Endodermal cell (in vitro differentiated cells): Measurements from ENCODE around the gene MLKL. TPM values are rescaled to one million over a fixed set of nuclear protein-coding genes. Genes with fewer than 3 reads are reported as not detected.

Experiments
- DNase-seq: peaks from one replicate; pipeline ENCODE4 v3.0.0-alpha.2; 2017
- H3K27ac ChIP-seq: 2 replicates; pipeline ENCODE4 v1.5.1; 2013; ENCODE audit warnings: mild to moderate bottlenecking, low read depth, low read length, moderate library complexity
- H3K27me3 ChIP-seq: 2 replicates; pipeline ENCODE4 v1.6.1; 2013; ENCODE audit warnings: mild to moderate bottlenecking, low read length, moderate library complexity; ENCODE audit not compliant: insufficient read depth, control insufficient read depth, poor library complexity, severe bottlenecking
- H3K36me3 ChIP-seq: 2 replicates; pipeline ENCODE4 v1.7.0; 2013; ENCODE audit warnings: mild to moderate bottlenecking, low read length, moderate library complexity; ENCODE audit not compliant: control insufficient read depth, insufficient read depth
- H3K4me1 ChIP-seq: one replicate; pipeline ENCODE4 v1.7.0; 2013; ENCODE audit warnings: low read length; ENCODE audit not compliant: control insufficient read depth, insufficient read depth
- H3K4me3 ChIP-seq: 2 replicates; pipeline ENCODE4 v1.5.1; 2013; ENCODE audit warnings: mild to moderate bottlenecking, low read length, moderate library complexity
- H3K9ac ChIP-seq: 2 replicates; pipeline ENCODE4 v1.6.1; 2013; ENCODE audit warnings: mild to moderate bottlenecking, low read length, moderate library complexity; ENCODE audit not compliant: poor library complexity, severe bottlenecking; ENCODE audit errors: extremely low read depth
- H3K9me3 ChIP-seq: 2 replicates; pipeline ENCODE4 v1.6.1; 2013; ENCODE audit warnings: mild to moderate bottlenecking, low read length, moderate library complexity; ENCODE audit not compliant: control insufficient read depth
- H3K27ac Mint-ChIP-seq: 2 replicates; pipeline ENCODE4 v1.8.0; 2020; ENCODE audit warnings: mixed read lengths
- H3K27me3 Mint-ChIP-seq: 2 replicates; pipeline ENCODE4 v1.8.0; 2021; ENCODE audit warnings: mild to moderate bottlenecking, mixed read lengths; ENCODE audit not compliant: insufficient read depth
- H3K36me3 Mint-ChIP-seq: 2 replicates; pipeline ENCODE4 v1.8.0; 2020; ENCODE audit warnings: low read depth, mixed read lengths
- H3K4me1 Mint-ChIP-seq: 2 replicates; pipeline ENCODE4 v1.8.0; 2020; ENCODE audit warnings: mixed read lengths
- H3K4me3 Mint-ChIP-seq: 2 replicates; pipeline ENCODE4 v1.8.0; 2020; ENCODE audit warnings: mild to moderate bottlenecking, moderate library complexity, mixed read lengths
- H3K9me3 Mint-ChIP-seq: 2 replicates; pipeline ENCODE4 v1.8.0; 2020; ENCODE audit warnings: mild to moderate bottlenecking, mixed read lengths
- WGBS, 2 experiments: methylation state at CpG; one replicate each; pipeline versions ENCODE4 v1.1.5 to v1.1.7; 2013; ENCODE audit warnings: missing lambda C conversion rate in 2 of 2, mixed read lengths in 1 of 2; ENCODE audit not compliant: insufficient coverage in 1 of 2, insufficient read length in 1 of 2; 5-methylcytosine and 5-hydroxymethylcytosine counted together
- total RNA-seq, 2 donors: library from RNA; stranded (reverse); fragmentation: NEBNext Ultra II Directional in 1 of 2; extraction: Animal tissue kit (Norgen Biotek cat#: 25700) in 1 of 2; gene quantifications; 2 replicates in 1 of 2; 3 replicates in 1 of 2; pipeline ENCODE4 v1.2.1, GENCODE V29; 2021
- TF ChIP-seq, protein P1 (sequence below): fragments of 200-600 bp; sonication (generic); conservative IDR thresholded peaks from 2 replicates; pipeline ENCODE4 v1.5.0; 2021; ENCODE audit warnings: antibody characterized with exemption, mild to moderate bottlenecking

The MLKL gene
- total RNA-seq, 2 donors from 2014 or later = 0.22 to 1.3 TPM

DNA sequence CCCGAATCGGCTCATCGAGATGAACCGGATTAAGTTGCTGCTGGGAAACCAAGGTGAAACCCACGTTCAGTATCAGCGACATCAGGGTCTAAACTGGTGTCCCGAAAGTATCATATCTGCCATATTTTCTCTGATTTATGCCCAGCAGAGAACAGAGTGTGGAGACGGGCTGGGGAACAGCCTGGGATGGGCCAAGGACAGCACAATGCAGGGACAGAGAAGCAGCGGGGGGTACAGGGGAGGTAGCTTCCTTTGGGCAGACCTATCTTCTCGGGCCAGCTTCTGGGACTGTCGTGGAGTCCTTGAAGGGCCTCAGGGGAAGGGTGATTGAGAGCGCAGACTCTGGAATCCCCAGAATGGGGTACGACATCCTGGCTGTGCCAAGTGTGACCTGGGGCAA, 17.5 kb upstream of the MLKL start:
- Mint-ChIP-seq H3K27me3 (no peaks in the 10 kb centered on the region), H3K4me3 (no peak overlapping the region), H3K36me3 (no peaks in the 10 kb centered on the region), H3K9me3 (no peaks in the 10 kb centered on the region), H3K27ac (no peak overlapping the region), H3K4me1 (no peaks in the 10 kb centered on the region)
- no peak overlapping the region for H3K4me3 ChIP-seq
- H3K27me3 ChIP-seq = no peaks in the 10 kb centered on the region
- no peaks in the 10 kb centered on the region for H3K36me3 ChIP-seq
- no peak overlapping the region for H3K9ac ChIP-seq
- H3K9me3 ChIP-seq = no peaks in the 10 kb centered on the region
- no peak for DNase-seq
- WGBS, 2 experiments = 89 to 94% methylated on average over 13 of the region's 13 CpGs
- no peak overlapping the region for H3K27ac ChIP-seq
- TF ChIP-seq, protein P1, sequence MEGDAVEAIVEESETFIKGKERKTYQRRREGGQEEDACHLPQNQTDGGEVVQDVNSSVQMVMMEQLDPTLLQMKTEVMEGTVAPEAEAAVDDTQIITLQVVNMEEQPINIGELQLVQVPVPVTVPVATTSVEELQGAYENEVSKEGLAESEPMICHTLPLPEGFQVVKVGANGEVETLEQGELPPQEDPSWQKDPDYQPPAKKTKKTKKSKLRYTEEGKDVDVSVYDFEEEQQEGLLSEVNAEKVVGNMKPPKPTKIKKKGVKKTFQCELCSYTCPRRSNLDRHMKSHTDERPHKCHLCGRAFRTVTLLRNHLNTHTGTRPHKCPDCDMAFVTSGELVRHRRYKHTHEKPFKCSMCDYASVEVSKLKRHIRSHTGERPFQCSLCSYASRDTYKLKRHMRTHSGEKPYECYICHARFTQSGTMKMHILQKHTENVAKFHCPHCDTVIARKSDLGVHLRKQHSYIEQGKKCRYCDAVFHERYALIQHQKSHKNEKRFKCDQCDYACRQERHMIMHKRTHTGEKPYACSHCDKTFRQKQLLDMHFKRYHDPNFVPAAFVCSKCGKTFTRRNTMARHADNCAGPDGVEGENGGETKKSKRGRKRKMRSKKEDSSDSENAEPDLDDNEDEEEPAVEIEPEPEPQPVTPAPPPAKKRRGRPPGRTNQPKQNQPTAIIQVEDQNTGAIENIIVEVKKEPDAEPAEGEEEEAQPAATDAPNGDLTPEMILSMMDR = no peak
- H3K4me1 ChIP-seq = no peaks in the 10 kb centered on the region

GRCh38 chr16:74717367-74717766, 16.7 kb upstream of the MLKL start:
- H3K27ac Mint-ChIP-seq = no peak overlapping the region
- no peaks in the 10 kb centered on the region for H3K9me3 Mint-ChIP-seq
- no peak overlapping the region for H3K4me3 Mint-ChIP-seq

DNA sequence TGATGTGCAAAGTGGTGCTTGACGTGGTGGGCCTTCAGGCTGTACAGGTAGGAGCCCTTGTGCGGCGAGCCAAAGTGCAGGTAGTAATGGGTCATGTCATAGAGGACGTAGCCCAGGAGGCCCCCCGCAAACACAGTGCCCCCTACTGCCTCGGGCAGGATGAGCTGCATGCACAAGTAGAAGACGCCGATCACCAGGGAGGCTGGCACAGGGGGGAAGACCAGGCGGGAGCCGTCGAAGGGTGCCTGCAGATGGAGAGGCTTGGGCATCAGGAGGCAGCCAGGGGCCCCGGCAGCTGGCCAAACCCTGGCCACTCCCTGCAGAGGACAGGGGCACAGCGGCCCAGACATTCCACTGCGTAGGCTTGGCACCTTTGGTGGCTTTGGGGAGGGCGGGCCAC, 15.7 kb upstream of the MLKL start:
- Mint-ChIP-seq H3K4me3 (no peak overlapping the region), H3K4me1 (no peaks in the 10 kb centered on the region), H3K27ac (no peak overlapping the region), H3K27me3 (no peaks in the 10 kb centered on the region), H3K9me3 (no peaks in the 10 kb centered on the region), H3K36me3 (no peaks in the 10 kb centered on the region)
- no peaks in the 10 kb centered on the region for H3K9me3 ChIP-seq
- no peaks in the 10 kb centered on the region for H3K27me3 ChIP-seq
- H3K4me3 ChIP-seq = no peak overlapping the region
- no peak overlapping the region for H3K9ac ChIP-seq
- no peaks in the 10 kb centered on the region for H3K4me1 ChIP-seq
- H3K36me3 ChIP-seq = no peaks in the 10 kb centered on the region
- peak; percentile 59 for DNase-seq
- WGBS, 2 experiments = 85 to 86% methylated on average over 14 to 15 of the region's 15 CpGs
- TF ChIP-seq, protein P1 = peak; percentile 48
- no peak overlapping the region for H3K27ac ChIP-seq

More at GRCh38 chr16:74717367-74717766, 16.7 kb upstream of the MLKL start:
- H3K4me3 ChIP-seq = no peak overlapping the region
- H3K27me3 ChIP-seq = no peaks in the 10 kb centered on the region
- H3K9ac ChIP-seq = no peak overlapping the region
- Mint-ChIP-seq H3K27me3 (no peaks in the 10 kb centered on the region), H3K4me1 (no peaks in the 10 kb centered on the region), H3K36me3 (no peaks in the 10 kb centered on the region)
- 90 to 91% methylated on average over 6 to 7 of the region's 7 CpGs for WGBS, 2 experiments
- H3K9me3 ChIP-seq = no peaks in the 10 kb centered on the region
- H3K36me3 ChIP-seq = no peaks in the 10 kb centered on the region
- H3K27ac ChIP-seq = no peak overlapping the region
- no peaks in the 10 kb centered on the region for H3K4me1 ChIP-seq
- TF ChIP-seq, protein P1 = no peak
- no peak for DNase-seq
